Activated CD4-positive, alpha-beta T cell treated with anti-CD3 and anti-CD28 coated beads, Interleukin-2, amount 50 U/mL, for 1 hour (primary cell): Measurements from ENCODE around the gene CEP85.
"Not testable (repeated sequence)": the region's sequence is repeated elsewhere in the genome, so short reads cannot be mapped to it uniquely, and the experiment has no call there.

ENCODE experiments used
- DNase-seq: peaks from one replicate; pipeline ENCODE4 v3.0.0-alpha.2; 2020

The CEP85 gene

DNA sequence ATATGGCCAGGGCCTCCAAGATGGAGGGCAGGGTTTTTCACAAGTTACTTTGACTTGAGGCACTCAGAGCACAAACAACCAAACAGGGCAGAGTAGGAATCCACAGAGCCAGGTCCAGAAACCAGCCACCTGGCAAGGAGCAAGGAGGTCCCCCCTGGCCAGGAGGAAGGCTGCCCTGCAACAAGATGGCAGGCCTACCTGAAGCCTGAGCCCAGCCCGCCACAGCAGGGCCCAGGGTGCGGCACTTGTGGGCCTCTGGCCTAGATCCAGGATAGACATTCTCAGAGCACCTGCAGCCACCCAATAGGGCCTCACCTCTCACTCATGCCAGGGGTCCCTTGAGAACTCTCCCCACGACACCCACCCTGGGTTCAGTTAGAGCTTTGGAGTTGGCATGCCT lies 57.4 kb downstream of the CEP85 start:
- DNase-seq: no peak

DNA sequence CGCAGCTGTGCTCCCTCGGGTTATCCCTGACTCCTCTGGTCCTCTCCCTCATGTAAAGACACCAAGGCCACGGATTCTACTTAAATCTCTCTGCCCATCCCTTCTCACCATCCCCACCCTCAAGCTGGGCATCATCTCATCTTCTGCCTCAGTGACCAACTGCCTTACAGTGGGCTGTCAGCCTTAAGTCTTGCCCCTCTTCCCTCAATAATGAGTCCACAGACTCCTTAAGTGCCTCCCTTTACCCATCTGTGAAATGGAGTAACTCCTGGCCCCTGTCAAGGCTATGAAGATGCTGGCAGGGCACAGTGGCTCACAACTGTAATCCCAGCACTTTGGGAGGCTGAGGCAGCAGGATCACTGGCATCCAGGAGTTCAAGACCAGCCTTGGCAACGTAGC lies 57.9 kb downstream of the CEP85 start:
- no peak for DNase-seq

- DNase-seq: not testable (repeated sequence)
These were observed 58.7 kb downstream of the CEP85 start for GRCh38 chr1:26292735-26293134.

- DNase-seq: no peak
These were observed 60.0 kb downstream of the CEP85 start for GRCh38 chr1:26293911-26294463.

DNA sequence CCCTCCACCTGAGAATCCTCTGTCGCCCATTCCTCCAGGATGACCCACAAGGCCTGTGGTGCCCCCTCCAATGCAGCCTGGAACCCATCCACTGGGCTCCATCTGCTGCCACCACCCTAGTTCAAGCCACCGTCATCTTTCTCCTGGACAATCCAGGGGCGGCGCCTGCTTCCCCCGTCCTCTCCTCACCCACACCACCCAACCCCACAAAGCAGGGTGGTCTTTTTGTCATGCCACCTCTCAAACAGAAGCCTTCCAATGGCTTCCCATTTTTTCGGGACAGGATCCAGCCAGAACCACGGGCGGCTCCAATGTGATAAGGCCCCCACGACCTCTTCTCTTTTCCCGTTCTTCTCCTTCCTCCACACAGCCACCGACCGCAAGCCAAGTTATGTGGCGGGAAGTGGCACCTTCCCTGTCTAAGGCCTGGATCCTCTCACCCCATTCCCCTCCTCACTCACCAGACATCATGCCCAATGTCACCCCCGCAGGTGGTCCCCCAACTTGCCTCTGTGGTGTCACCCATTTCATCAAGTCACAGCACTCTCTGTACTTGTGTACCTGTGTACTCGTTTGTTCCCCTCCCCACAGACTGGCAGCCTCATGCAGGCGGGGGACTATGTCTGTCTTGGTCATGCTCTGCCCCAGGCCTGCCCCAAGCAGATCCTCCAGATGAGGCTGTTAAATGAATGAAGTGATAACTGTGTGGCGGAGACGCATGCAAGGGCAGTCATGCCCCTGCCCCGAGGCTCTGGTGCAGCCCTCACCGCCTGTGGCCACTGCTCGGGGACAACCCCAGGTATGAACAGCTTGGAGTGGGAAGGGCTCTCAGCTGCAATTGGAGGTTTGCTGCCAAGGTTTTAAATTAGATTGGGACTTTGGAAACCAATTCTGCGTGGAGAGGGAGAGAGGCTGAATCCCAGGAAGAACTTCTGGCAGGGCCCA lies 61.5 kb downstream of the CEP85 start:
- no peak for DNase-seq

DNA sequence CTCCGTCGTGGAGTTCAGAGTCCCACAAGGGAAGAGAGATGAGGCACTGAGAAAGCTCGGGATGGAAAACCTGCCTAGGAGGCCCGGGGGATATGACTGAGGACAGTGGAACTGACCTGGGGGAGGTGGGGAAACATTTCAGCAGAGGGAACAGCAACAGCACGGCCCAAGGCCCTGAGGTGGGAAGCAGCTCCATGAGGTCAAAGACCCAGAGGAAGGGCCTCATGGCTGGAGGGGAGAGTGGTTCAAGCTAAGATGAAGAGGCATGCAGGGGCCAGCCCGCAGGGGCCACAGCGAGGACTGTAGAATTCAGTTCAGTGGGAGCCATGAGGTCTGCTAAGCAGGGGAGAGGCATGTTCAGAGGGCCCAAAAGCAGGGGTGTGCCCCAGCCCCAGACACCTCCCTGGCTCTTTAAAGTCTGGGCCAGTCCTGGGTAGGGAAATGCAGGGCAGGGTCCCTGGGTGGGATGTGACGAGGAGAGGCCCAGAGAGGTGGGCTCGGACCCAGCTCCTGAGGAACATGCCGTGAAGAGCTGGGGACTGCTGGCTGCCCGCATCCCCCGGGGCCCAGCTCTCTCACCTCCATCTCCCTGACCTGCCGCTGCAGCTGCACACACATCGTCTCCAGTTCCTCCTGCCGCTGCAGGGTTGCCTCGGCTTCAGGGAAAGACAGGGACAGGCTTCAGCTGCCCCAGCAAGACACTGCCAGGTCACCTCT lies 62.5 kb downstream of the CEP85 start:
- DNase-seq: no peak

- no peak for DNase-seq
These were observed 63.2 kb downstream of the CEP85 start for GRCh38 chr1:26297057-26297790.

GRCh38 chr1:26297791-26298124 lies 63.8 kb downstream of the CEP85 start:
- DNase-seq: no peak

- no peak for DNase-seq
These were observed 66.7 kb downstream of the CEP85 start for GRCh38 chr1:26300578-26301275.

GRCh38 chr1:26302733-26303405 lies 68.9 kb downstream of the CEP85 start:
- DNase-seq: no peak

GRCh38 chr1:26305667-26306289 lies 71.8 kb downstream of the CEP85 start:
- no peak for DNase-seq

DNA sequence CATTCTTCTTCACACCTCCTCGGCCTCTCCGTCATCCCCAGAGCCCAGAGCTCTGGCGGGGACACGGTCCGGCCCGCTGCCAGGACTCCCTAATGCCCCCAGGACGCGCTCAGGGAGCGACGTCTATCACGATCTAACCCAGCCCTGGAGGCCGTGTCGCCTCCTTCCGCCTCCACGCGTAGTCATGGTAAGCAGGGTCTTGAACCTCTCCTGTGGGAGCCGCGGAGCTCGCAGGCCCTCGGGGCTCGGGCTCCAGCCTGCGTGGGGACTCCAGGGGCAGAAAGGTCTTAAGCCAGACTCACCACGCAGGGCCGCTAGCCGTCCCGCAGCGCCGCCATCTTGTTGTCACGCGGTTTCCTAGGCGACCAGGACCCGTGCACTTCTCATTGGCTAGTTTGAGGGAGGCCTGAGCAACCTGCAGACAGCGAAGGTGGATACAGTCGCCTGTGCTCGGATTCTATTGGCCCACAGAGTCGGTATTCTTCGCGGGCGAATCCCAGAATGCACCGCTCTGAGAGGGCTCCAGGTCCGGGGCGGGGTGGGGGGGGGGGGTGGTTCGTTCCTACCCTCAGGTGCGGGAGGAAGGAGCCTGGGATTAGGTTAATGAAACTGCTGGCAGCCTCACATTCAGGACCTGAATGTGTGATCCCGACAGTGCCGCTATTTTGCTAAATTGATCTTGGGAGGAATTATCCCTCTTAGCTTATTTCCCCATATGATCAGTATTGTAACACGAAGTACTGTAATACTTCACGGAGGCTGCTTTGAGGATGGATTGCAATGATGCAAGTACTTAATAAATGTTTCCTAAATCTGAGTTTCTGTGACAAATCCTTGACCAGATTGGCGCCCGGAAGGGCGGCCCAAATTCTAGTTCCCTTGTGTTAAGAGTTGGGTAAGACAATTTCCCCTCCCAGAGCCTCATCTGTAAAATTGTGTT lies 72.6 kb downstream of the CEP85 start, which contains the start of gene UBXN11:
Gene UBXN11, minus strand, starts transcription at position 347 of the 940 bp plus-strand sequence. CDS start 3,753 bp downstream, outside the sequence.
- DNase-seq: peak; percentile 90

GRCh38 chr1:26307363-26307781 lies 73.4 kb downstream of the CEP85 start:
- DNase-seq: no peak

GRCh38 chr1:26307966-26308899 lies 74.2 kb downstream of the CEP85 start:
- not testable (repeated sequence) for DNase-seq

GRCh38 chr1:26314501-26314900 lies 80.5 kb downstream of the CEP85 start:
- DNase-seq: no peak

- no peak for DNase-seq
These were observed 82.2 kb downstream of the CEP85 start for GRCh38 chr1:26315874-26316850.

GRCh38 chr1:26317146-26317545 lies 83.1 kb downstream of the CEP85 start:
- no peak for DNase-seq
